GM19324 (cell line): ENCODE results near the gene LCA5.
"Not testable (repeated sequence)": the region's sequence is repeated elsewhere in the genome, so short reads cannot be mapped to it uniquely, and the experiment has no call there.

Experiments
- ATAC-seq: cut with Tn5 transposase; IDR thresholded peaks from one replicate; pipeline ENCODE4 v1.9.1; 2021; ENCODE audit warnings: mild to moderate bottlenecking, moderate library complexity; ENCODE audit not compliant: unreplicated experiment, low FRiP score

LCA5 gene

GRCh38 chr6:79538106-79538971, 1.1 kb upstream of the LCA5 start:
- ATAC-seq = no peak

GRCh38 chr6:79536585-79536953, 661 bp downstream of the LCA5 start:
- no peak for ATAC-seq

- not testable (repeated sequence) for ATAC-seq
These were observed 7.7 kb downstream of the LCA5 start for GRCh38 chr6:79529567-79529966.

GRCh38 chr6:79526897-79527296, 10.3 kb downstream of the LCA5 start:
- no peak for ATAC-seq

GRCh38 chr6:79525272-79526100, 11.7 kb downstream of the LCA5 start:
- no peak for ATAC-seq

- no peak for ATAC-seq
These were observed 13.2 kb downstream of the LCA5 start for GRCh38 chr6:79524065-79524464.

GRCh38 chr6:79522609-79523008, 14.6 kb downstream of the LCA5 start:
- no peak for ATAC-seq

- ATAC-seq = no peak
These were observed 16.7 kb downstream of the LCA5 start for GRCh38 chr6:79520534-79520933.

GRCh38 chr6:79518842-79519241, 18.4 kb downstream of the LCA5 start:
- no peak for ATAC-seq

GRCh38 chr6:79515436-79515835, 21.8 kb downstream of the LCA5 start:
- no peak for ATAC-seq

GRCh38 chr6:79513111-79513510, 24.1 kb downstream of the LCA5 start:
- no peak for ATAC-seq

- no peak for ATAC-seq
These were observed 25.2 kb downstream of the LCA5 start for GRCh38 chr6:79512014-79512413.

- ATAC-seq = no peak
These were observed 26.5 kb downstream of the LCA5 start for GRCh38 chr6:79510707-79511106.

GRCh38 chr6:79506251-79506650, 31.0 kb downstream of the LCA5 start:
- ATAC-seq = no peak

GRCh38 chr6:79504372-79504771, 32.9 kb downstream of the LCA5 start:
- ATAC-seq = no peak

- no peak for ATAC-seq
These were observed 38.4 kb downstream of the LCA5 start for GRCh38 chr6:79498842-79499241.

- no peak for ATAC-seq
These were observed 42.0 kb downstream of the LCA5 start for GRCh38 chr6:79495246-79495645.

GRCh38 chr6:79494841-79495240, 42.4 kb downstream of the LCA5 start:
- no peak for ATAC-seq

- no peak for ATAC-seq
These were observed 66.5 kb downstream of the LCA5 start for GRCh38 chr6:79470728-79471127.

GRCh38 chr6:79469376-79470246, 67.6 kb downstream of the LCA5 start:
- no peak for ATAC-seq

GRCh38 chr6:79468587-79468986, 68.6 kb downstream of the LCA5 start:
- ATAC-seq = no peak
